HEK293 (cell line): Measurements from ENCODE around the gene FRMPD2.

Experiments used
- MZF1 ChIP-seq: fragments of 450-650 bp; formaldehyde crosslinking; IDR thresholded peaks from 2 replicates; pipeline ENCODE4 v1.5.1; 2017; ENCODE audit warnings: missing biosample characterization, missing genetic modification characterization, borderline replicate concordance
- PATZ1 ChIP-seq: fragments of 450-650 bp; formaldehyde crosslinking; IDR thresholded peaks from 2 replicates; pipeline ENCODE4 v1.5.1; 2016; ENCODE audit warnings: missing biosample characterization, missing genetic modification characterization
- PRDM10 ChIP-seq: fragments of 450-650 bp; formaldehyde crosslinking; IDR thresholded peaks from 2 replicates; pipeline ENCODE4 v1.5.1; 2016; ENCODE audit warnings: missing biosample characterization, missing genetic modification characterization
- REST ChIP-seq: fragments of 450-650 bp; formaldehyde crosslinking; IDR thresholded peaks from 2 replicates; pipeline ENCODE4 v1.5.1; 2016; ENCODE audit warnings: missing biosample characterization, missing genetic modification characterization
- ZNF274 ChIP-seq, 2 experiments: fragments of 200-500 bp in 1 of 2; fragments of 450-650 bp in 1 of 2; sonication (Bioruptor generic) in 1 of 2; formaldehyde crosslinking in 1 of 2; IDR thresholded peaks; 2 replicates each; pipeline versions ENCODE4 v1.5.1 to v1.6.1; 2014 to 2016; ENCODE audit warnings: borderline replicate concordance in 1 of 2, inconsistent platforms in 1 of 2, low read length in 1 of 2, missing biosample characterization in 1 of 2, missing genetic modification characterization in 1 of 2
- ZNF280D ChIP-seq: fragments of 450-650 bp; formaldehyde crosslinking; IDR thresholded peaks from 2 replicates; pipeline ENCODE4 v1.5.1; 2016; ENCODE audit warnings: missing biosample characterization, missing genetic modification characterization

- TF ChIP-seq ZNF280D = no peak
- TF ChIP-seq MZF1 (tag by site-specific recombination) = no peak
- no peak for TF ChIP-seq PRDM10 (tag by site-specific recombination)
- TF ChIP-seq PATZ1 = no peak
- no peak for TF ChIP-seq REST (tag by site-specific recombination)
- TF ChIP-seq ZNF274 (IDR thresholded peaks at IDR 0.05; ENCODE audit: low read length) = no peak
- no peak for TF ChIP-seq ZNF274 (tag by site-specific recombination; IDR thresholded peaks at IDR 0.05; ENCODE audit: borderline replicate concordance)
Measured at GRCh38 chr10:48254750-48255512, 19.6 kb downstream of the FRMPD2 start.
